Left ventricle myocardium inferior (tissue), 1 donor: Measurements from ENCODE around the gene OSBPL3. TPM values are rescaled to one million over a fixed set of nuclear protein-coding genes. Genes with fewer than 3 reads are reported as not detected.

Source experiments
- DNase-seq: peaks from one replicate; pipeline ENCODE4 v3.0.0-alpha.2; 2020
- H3K27ac ChIP-seq: fragments of 200-600 bp; replicated peaks from 2 replicates; pipeline ENCODE4 v1.8.0; 2021
- H3K27me3 ChIP-seq: fragments of 200-600 bp; 2 replicates; pipeline ENCODE4 v1.8.0; 2021; ENCODE audit warnings: low read depth
- H3K36me3 ChIP-seq: fragments of 200-600 bp; 2 replicates; pipeline ENCODE4 v1.8.0; 2021
- H3K4me1 ChIP-seq: fragments of 200-600 bp; 2 replicates; pipeline ENCODE4 v1.8.0; 2021
- H3K4me3 ChIP-seq: fragments of 200-600 bp; 2 replicates; pipeline ENCODE4 v1.8.0; 2021; ENCODE audit warnings: mild to moderate bottlenecking, moderate library complexity
- H3K9me3 ChIP-seq: fragments of 200-600 bp; replicated peaks from 2 replicates; pipeline ENCODE4 v1.8.0; 2021
- intact Hi-C: fragments of 100-400 bp; cut with micrococcal nuclease; formaldehyde crosslinking; loops from one replicate; pipeline ENCODE4 v1.11.0; 2022
- total RNA-seq: library from RNA; stranded (reverse); fragmentation: NEBNext Ultra II Directional; extraction: Animal tissue kit (Norgen Biotek cat#: 25700); gene quantifications from one replicate; pipeline ENCODE4 v1.2.1, GENCODE V29; 2021
- TF ChIP-seq, protein P1 (sequence below): fragments of 200-600 bp; IDR thresholded peaks from 2 replicates; pipeline ENCODE4 v1.8.0; 2021; ENCODE audit warnings: antibody characterized with exemption, mild to moderate bottlenecking, borderline replicate concordance
- donor health status: DM: no; HTN: yes; CAD: no; lungs with severe emphysema.

The OSBPL3 gene
- total RNA-seq, 1 donor from 2014 or later = 4.3 TPM

DNA sequence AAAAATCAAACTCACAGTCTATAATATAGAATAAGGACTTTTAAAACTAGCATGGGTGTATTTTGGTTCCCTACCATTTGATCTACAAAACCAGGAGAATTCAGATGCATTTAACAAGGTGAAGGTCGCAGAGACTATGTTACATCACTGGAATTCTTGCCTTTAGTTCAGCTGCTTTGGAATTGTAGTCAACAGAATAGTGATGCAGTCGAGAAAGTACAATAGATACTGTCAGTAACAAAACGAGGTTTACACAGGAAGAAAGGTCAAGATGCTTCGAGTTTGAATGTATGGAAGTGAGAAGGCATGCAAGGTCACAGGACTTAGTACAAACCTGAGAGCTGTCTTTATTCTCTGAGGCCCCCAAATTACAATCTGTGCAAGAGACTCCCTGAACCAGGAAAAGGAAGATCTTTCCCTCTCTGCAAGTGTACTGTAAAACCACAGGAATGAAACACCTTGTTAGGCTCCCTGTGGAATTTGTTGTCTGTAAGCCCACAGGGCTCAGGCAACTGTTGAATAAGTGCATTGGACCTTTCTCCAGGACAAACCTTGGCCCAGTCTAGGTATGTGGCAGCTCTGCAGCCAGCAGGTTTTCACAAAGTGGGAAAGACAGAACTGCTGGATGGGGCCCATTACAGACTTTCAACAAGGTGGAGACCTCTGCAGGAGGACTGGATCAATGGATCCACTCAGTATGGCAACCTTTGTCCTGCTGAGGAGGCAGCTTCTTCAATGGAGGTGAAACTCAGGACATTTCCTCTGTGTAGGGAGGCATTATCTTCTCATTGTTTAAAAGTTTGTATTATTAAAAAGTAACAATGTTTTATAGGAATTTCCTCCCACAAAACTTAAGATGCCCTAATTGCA, 121.6 kb downstream of the OSBPL3 start:
- no peak for DNase-seq
- Histone ChIP-seq H3K27me3 (no peaks in the 10 kb centered on the region), H3K4me1 (no peaks in the 10 kb centered on the region), H3K9me3 (no peaks in the 10 kb centered on the region), H3K36me3 (peaks cover 22% of the 10 kb centered on the region), H3K27ac (no peak overlapping the region), H3K4me3 (no peak overlapping the region)
- intact Hi-C loops = no loop called here
- TF ChIP-seq, protein P1, sequence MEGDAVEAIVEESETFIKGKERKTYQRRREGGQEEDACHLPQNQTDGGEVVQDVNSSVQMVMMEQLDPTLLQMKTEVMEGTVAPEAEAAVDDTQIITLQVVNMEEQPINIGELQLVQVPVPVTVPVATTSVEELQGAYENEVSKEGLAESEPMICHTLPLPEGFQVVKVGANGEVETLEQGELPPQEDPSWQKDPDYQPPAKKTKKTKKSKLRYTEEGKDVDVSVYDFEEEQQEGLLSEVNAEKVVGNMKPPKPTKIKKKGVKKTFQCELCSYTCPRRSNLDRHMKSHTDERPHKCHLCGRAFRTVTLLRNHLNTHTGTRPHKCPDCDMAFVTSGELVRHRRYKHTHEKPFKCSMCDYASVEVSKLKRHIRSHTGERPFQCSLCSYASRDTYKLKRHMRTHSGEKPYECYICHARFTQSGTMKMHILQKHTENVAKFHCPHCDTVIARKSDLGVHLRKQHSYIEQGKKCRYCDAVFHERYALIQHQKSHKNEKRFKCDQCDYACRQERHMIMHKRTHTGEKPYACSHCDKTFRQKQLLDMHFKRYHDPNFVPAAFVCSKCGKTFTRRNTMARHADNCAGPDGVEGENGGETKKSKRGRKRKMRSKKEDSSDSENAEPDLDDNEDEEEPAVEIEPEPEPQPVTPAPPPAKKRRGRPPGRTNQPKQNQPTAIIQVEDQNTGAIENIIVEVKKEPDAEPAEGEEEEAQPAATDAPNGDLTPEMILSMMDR = no peak

DNA sequence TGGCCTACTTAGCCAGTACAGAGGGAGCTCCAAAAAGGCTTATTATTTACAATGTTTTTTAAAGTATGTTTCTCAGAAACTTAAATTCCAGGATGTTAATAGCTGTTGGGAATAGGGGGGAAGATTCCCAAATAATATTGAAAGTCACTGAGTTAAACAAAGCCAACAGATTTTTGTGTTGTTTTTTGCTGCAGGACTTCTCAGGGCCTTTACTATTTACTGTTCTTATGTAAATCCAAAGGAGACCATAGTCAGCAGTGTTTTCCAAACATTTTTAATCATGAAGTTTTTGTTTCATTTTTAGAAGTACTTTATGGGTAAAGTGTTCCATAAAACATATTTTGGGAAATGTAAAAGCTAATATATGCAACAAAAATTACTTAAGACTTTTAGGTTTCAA, 122.4 kb downstream of the OSBPL3 start:
- Histone ChIP-seq H3K4me3 (no peak overlapping the region), H3K36me3 (peaks cover 15% of the 10 kb centered on the region), H3K27me3 (no peaks in the 10 kb centered on the region), H3K27ac (no peak overlapping the region), H3K4me1 (no peaks in the 10 kb centered on the region), H3K9me3 (no peaks in the 10 kb centered on the region)
- DNase-seq = no peak
- intact Hi-C loops = no loop called here
- TF ChIP-seq, protein P1 = no peak

DNA sequence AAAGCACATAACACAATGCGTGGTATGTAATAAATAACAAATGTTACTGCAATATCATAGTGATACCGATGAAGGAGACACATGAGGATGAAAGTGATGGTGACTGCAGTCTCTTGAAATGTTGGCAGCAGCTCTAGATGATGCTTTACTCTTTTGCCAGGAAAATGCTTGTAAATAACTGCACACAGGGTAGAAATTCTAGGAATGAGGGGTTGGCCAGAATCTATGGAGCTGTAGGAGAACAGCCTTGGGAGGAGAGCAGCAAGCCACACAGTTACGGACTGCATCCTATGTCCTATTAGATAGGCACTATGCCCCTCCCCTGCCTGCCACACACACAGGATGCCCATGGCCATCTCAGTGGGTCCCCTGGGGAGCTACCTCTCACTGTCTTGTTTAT, 125.1 kb downstream of the OSBPL3 start:
- DNase-seq = no peak
- H3K36me3 ChIP-seq = peaks cover 12% of the 10 kb centered on the region
- no peaks in the 10 kb centered on the region for H3K4me1 ChIP-seq
- H3K9me3 ChIP-seq = no peaks in the 10 kb centered on the region
- intact Hi-C loops = no loop called here
- H3K27me3 ChIP-seq = no peaks in the 10 kb centered on the region
- no peak overlapping the region for H3K4me3 ChIP-seq
- H3K27ac ChIP-seq = no peak overlapping the region
- TF ChIP-seq, protein P1 = no peak

DNA sequence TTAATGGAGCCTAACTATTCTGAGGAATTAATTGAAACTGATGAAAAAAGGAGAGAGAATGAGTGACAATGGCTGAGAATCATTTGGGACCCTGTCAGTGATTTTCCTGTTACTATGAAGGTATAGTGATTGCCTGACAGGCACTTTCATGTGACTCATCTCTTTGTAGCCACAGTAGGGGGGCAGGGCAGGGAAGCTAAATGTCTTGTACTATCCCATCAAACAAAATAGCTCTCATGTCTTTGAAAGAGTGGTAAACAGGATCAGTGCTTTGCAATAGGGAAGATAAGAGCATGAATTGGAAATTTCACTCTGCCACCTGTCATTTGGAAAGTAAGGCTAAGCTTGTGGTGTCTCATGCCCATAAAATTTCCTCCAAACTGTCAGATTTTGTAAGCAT, 128.2 kb downstream of the OSBPL3 start:
- H3K4me3 ChIP-seq = no peak overlapping the region
- TF ChIP-seq, protein P1 = no peak

DNA sequence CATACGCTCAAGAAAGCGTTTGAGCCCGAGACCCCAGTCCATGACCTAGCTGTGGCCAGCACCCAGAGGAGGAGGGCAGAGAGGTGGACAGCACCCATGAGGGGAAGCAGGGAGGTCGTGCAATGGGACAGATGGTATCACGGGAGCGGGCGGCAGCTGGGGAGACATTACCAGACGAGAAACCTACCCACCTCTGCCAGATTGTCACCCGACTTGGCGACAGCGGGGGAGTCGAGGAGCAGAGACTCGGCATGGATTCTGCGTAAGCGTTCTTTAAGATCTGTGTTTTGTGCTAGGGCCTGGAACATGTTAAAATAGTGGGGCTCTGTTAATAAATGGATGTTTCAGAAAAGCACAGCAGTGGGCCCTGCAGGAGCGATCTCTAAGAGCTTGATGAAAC, 131.1 kb downstream of the OSBPL3 start:
- DNase-seq = no peak
- Histone ChIP-seq H3K9me3 (no peaks in the 10 kb centered on the region), H3K36me3 (peaks cover 6% of the 10 kb centered on the region), H3K4me1 (no peaks in the 10 kb centered on the region), H3K4me3 (no peak overlapping the region), H3K27me3 (no peaks in the 10 kb centered on the region), H3K27ac (no peak overlapping the region)
- TF ChIP-seq, protein P1 = no peak
- intact Hi-C loops = no loop called here

More for the DNA sequence above, 128.2 kb downstream of the OSBPL3 start:
- H3K9me3 ChIP-seq = no peaks in the 10 kb centered on the region
- H3K27me3 ChIP-seq = no peaks in the 10 kb centered on the region
- no peak overlapping the region for H3K27ac ChIP-seq
- H3K36me3 ChIP-seq = peaks cover 6% of the 10 kb centered on the region
- H3K4me1 ChIP-seq = no peaks in the 10 kb centered on the region
- intact Hi-C loops = no loop called here
- DNase-seq = no peak
